ENCODE measurements around the gene HIP1.
"Not testable (repeated sequence)": the region's sequence is repeated elsewhere in the genome, so short reads cannot be mapped to it uniquely, and the experiment has no call there.

The HIP1 gene

DNA sequence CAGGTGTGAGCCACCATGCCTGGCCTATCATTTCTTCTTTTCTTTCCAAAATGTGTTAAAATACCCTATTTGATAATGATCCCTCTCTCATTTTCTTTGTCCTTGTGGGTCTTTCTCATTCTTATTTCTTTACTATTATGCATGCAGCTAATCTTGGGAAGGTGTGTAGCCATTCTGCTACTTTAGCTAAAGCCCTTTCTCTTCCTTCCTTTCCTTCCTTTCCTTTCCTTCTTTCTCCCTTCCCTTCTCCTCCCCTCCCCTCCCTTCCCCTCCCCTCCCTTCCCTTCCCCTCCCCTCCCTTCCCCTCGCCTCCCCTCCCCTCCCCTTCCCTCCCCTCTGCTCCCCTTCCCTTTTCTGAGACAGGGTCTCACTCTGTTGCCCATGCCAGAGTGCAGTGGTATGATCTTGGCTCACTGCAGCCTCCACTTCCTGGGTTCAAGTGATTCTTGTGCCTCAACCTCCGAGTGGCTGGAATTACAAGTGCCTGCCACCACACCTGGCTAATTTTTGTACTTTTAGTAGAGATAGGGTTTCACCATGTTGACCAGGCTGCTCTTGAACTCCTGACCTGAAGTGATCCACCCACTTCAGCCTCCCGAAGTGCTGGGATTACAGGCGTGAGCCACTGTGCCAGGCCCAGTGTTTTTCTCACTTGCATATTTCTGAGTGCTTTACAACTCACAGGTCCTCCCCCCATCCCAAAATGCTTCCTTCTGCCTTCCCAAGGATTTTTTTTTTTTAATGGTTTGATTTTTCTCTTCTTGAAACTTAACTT, 42.3 kb downstream of the HIP1 start:
- WGBS, 2 experiments = 83 to 85% methylated on average over 3 of the region's 4 CpGs
- H3K9me3 ChIP-seq (ENCODE audit: control insufficient read depth, low read length) = no peaks in the 10 kb centered on the region

DNA sequence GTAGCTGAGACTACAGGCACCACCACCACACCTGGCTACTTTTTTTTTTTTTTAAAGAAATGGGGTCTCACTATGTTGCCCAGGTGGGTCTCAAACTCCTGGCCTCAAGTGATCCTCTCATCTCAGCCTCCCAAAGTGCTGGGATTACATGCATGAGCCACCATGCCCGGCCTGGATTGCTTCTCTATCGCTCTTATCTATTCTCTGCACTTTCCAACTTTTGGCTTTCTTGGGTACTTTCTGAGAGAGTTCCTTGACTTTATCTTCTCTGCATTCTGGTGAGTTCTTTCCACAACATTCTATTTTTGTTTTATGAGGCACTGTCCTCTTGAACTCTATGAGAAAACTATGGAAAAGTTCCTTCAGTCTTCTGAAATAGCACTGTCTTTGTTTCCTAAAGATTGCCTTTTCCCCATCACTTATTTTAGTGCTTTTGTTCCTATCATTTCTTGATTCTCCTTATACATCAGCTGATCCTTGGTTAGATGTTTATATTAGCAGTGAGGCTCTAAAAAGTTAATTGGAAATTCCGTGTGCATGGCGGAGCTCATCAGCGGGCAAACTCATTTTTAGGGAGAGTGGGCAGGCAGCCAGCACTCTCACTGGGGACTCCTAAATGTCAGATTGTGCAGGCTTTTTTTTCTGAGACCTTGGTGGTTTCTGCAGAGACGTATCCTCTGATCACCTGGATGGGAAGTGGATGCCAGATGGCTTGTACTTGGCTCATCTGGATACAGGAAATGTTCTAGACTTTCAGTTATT, 43.9 kb downstream of the HIP1 start:
- H3K27me3 ChIP-seq (ENCODE audit: control insufficient read depth, insufficient read depth, low read length, poor library complexity, severe bottlenecking) = no peaks in the 10 kb centered on the region
- H3K36me3 ChIP-seq (ENCODE audit: control insufficient read depth, insufficient read depth, low read length) = no peaks in the 10 kb centered on the region
- WGBS, 2 experiments = 95 to 96% methylated on average over 6 of the region's 6 CpGs
- peaks cover 1% of the 10 kb centered on the region for H3K4me1 ChIP-seq (ENCODE audit: control insufficient read depth, insufficient read depth, low read length)
- H3K4me3 ChIP-seq (ENCODE audit: insufficient read depth, low read depth, low read length) = no peak overlapping the region
- no peak overlapping the region for H3K27ac ChIP-seq (ENCODE audit: insufficient read depth, low read depth, low read length, poor library complexity, severe bottlenecking)
- no peaks in the 10 kb centered on the region for H3K9me3 ChIP-seq (ENCODE audit: control insufficient read depth, low read length)

More for the DNA sequence above, 42.3 kb downstream of the HIP1 start:
- Histone ChIP-seq H3K4me3 (ENCODE audit: insufficient read depth, low read depth, low read length) (no peak overlapping the region), H3K4me1 (ENCODE audit: control insufficient read depth, insufficient read depth, low read length) (no peaks in the 10 kb centered on the region), H3K36me3 (ENCODE audit: control insufficient read depth, insufficient read depth, low read length) (no peaks in the 10 kb centered on the region), H3K27ac (ENCODE audit: insufficient read depth, low read depth, low read length, poor library complexity, severe bottlenecking) (no peak overlapping the region), H3K27me3 (ENCODE audit: control insufficient read depth, insufficient read depth, low read length, poor library complexity, severe bottlenecking) (no peaks in the 10 kb centered on the region)

DNA sequence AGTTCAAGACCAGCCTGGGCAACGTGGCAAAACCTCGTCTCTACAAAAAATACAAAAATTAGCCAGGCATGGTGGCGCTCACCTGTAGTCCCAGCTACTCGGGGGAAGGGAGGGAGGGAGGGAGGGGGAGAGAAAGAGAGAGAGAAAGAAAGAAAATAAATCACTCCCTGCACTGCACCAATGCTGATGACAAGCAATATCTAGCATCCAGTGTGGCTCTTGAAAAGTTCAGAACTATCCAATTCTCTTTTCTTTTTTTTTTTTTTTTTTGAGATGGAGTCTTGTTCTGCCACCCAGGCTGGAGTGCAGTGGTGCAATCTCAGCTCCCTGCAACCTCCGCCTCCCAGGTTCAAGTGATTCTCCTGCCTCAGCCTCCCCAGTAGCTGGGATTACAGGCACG, 45.1 kb downstream of the HIP1 start:
- not testable (repeated sequence) for H3K36me3 ChIP-seq (ENCODE audit: control insufficient read depth, insufficient read depth, low read length); H3K4me1 ChIP-seq (ENCODE audit: control insufficient read depth, insufficient read depth, low read length); H3K4me3 ChIP-seq (ENCODE audit: insufficient read depth, low read depth, low read length); H3K27me3 ChIP-seq (ENCODE audit: control insufficient read depth, insufficient read depth, low read length, poor library complexity, severe bottlenecking); H3K9me3 ChIP-seq (ENCODE audit: control insufficient read depth, low read length); H3K27ac ChIP-seq (ENCODE audit: insufficient read depth, low read depth, low read length, poor library complexity, severe bottlenecking)
- WGBS, 2 experiments = 89 to 91% methylated on average over 6 of the region's 6 CpGs

DNA sequence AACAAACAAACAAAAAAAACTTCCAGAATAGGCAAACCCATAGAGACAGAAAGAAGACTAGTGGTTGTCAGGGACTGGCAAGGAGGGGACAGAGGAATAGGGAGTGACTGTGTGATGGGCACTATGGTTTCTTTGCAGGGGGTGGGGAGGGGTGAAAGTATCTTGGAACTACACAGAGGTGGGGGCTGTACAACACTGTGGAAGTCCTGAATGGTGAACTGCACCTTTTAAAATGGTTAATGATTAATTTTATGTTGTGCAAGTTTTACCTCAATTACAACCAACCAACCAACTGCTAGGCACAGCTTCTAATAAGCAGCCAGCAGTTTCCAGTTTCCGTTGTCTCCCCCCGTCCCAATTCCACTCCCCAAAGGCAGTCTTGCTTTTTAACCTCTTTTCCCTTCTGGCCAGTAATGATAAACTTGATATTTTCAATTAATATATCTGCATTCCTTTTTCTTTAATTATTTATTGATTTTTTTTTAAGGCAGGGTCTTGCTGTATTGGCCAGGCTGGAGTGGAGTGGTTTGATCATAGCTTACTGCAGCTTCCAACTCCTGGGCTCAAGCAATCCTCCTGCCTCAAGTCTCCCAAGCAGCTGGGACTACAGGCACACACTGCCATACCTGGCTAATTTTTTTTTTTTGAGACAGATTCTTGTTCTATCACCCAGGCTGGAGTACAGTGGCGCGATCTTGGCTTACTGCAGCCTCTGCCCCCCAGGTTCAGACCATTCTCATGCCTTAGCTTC, 46.8 kb downstream of the HIP1 start:
- Histone ChIP-seq H3K9me3 (ENCODE audit: control insufficient read depth, low read length) (no peaks in the 10 kb centered on the region), H3K4me3 (ENCODE audit: insufficient read depth, low read depth, low read length) (no peak overlapping the region), H3K4me1 (ENCODE audit: control insufficient read depth, insufficient read depth, low read length) (peaks cover 4% of the 10 kb centered on the region), H3K27me3 (ENCODE audit: control insufficient read depth, insufficient read depth, low read length, poor library complexity, severe bottlenecking) (no peaks in the 10 kb centered on the region), H3K27ac (ENCODE audit: insufficient read depth, low read depth, low read length, poor library complexity, severe bottlenecking) (no peak overlapping the region), H3K36me3 (ENCODE audit: control insufficient read depth, insufficient read depth, low read length) (no peaks in the 10 kb centered on the region)
- 90 to 94% methylated on average over 4 of the region's 4 CpGs for WGBS, 2 experiments

DNA sequence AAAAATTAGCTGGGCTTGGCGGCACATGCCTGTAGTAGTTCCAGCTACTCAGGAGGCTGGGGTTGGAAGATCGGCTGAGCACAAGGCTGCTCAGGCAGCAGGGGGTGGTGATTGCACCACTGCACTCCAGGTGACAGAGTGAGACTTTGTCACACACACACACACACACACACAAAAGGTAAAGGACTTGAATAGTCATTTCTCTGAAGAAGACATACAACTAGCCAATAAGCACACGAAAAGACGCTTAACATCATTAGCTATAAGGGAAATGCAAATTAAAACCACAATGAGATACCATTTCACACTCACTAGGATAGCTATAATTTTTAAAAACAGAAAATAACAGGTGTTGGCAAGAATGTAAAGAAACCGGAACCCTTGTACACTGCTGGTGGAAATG, 48.6 kb downstream of the HIP1 start:
- WGBS, 2 experiments = 77 to 90% methylated on average over 5 of the region's 5 CpGs
- Histone ChIP-seq H3K36me3 (ENCODE audit: control insufficient read depth, insufficient read depth, low read length) (no peaks in the 10 kb centered on the region), H3K9me3 (ENCODE audit: control insufficient read depth, low read length) (no peaks in the 10 kb centered on the region), H3K4me3 (ENCODE audit: insufficient read depth, low read depth, low read length) (no peak overlapping the region), H3K27ac (ENCODE audit: insufficient read depth, low read depth, low read length, poor library complexity, severe bottlenecking) (no peak overlapping the region), H3K4me1 (ENCODE audit: control insufficient read depth, insufficient read depth, low read length) (peaks cover 4% of the 10 kb centered on the region), H3K27me3 (ENCODE audit: control insufficient read depth, insufficient read depth, low read length, poor library complexity, severe bottlenecking) (no peaks in the 10 kb centered on the region)

DNA sequence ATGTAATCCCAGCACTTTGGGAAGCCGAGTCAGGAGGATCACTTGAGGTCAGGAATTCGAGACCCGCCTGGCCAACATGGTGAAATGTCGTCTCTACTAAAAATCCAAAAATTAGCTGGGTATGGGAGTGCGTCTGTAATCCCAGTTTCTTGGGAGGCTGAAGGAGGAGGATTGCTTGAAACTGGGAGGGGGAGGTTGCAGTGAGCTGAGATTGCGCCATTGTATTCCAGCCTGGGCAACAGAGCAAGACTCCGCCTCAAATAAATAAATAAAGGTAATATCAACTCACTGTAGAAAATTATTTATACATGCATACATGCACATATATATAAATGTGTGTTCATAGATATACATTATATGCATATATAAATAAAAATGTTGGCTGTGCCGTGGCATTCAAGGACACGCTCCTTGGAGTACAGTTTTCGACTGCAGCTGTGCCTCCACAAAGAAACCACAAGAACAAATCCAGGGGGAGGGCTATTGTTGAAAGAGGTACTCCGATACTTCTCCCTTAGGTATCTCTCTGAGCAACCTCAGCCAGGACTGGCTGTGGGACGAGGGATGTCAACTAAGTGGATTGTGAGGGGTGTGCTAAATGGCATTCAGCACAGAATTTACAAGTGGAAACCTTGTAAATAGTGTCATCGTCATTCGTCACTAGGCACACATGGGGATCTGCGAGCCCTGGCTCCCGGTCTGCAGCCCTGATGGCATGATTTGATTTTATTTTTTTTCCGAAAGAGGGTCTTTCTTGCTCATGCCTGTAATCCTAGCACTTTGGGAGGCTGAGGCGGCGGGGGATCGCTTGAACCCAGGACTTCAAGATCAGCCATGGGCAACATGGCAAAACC, 49.3 kb downstream of the HIP1 start:
- H3K27ac ChIP-seq (ENCODE audit: insufficient read depth, low read depth, low read length, poor library complexity, severe bottlenecking) = no peak overlapping the region
- H3K36me3 ChIP-seq (ENCODE audit: control insufficient read depth, insufficient read depth, low read length) = no peaks in the 10 kb centered on the region
- H3K9me3 ChIP-seq (ENCODE audit: control insufficient read depth, low read length) = no peaks in the 10 kb centered on the region
- H3K27me3 ChIP-seq (ENCODE audit: control insufficient read depth, insufficient read depth, low read length, poor library complexity, severe bottlenecking) = no peaks in the 10 kb centered on the region
- 86 to 91% methylated on average over 17 to 19 of the region's 20 CpGs for WGBS, 2 experiments
- H3K4me3 ChIP-seq (ENCODE audit: insufficient read depth, low read depth, low read length) = no peak overlapping the region
- peaks cover 4% of the 10 kb centered on the region for H3K4me1 ChIP-seq (ENCODE audit: control insufficient read depth, insufficient read depth, low read length)

DNA sequence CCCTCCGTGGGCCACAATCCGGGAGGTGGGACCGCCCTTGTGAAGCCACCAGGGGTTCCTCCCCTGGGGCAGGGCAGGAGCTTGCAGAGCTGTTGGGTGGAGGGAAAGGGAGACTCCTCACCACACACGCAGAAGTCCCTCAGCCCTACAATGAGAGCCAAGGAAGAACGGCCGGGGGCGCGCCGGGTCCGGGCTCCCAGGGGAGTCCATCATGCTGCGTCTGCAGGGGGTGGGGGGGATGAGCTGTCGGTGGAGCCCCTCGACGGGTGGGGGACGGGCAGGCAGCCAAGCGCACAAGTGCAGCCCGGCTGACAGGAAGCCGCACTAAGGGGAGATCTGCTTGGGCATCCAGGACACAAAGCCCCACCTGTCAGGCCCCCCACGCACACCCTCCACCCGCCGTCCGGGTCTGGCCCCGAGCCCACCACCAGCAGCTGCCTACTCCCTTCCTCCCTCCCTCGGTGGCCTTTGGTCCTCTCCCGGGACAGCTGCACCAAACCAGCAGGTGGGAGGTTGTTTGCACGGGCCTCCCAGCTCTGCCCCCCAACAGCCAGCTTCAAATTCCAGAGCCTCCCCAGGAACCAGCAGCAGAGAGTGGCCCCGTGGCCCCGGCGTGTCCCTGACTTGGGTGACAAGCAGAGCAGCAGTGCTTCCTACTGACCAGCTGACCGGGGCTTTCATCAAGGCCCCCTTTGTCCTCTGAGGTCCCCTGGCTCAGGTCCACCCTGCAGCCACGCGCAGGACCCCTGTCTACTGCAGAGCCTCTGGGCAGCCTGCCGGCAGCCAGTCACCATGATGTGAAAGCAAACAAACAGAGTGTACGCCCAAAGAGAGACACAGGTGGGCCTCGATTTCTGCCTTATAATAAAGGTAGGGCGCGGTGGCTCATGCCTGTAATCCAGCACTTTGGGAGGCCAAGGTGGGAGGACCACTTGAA, 50.3 kb downstream of the HIP1 start:
- Histone ChIP-seq H3K9me3 (ENCODE audit: control insufficient read depth, low read length) (no peaks in the 10 kb centered on the region), H3K27me3 (ENCODE audit: control insufficient read depth, insufficient read depth, low read length, poor library complexity, severe bottlenecking) (no peaks in the 10 kb centered on the region), H3K27ac (ENCODE audit: insufficient read depth, low read depth, low read length, poor library complexity, severe bottlenecking) (no peak overlapping the region), H3K36me3 (ENCODE audit: control insufficient read depth, insufficient read depth, low read length) (no peaks in the 10 kb centered on the region), H3K4me3 (ENCODE audit: insufficient read depth, low read depth, low read length) (no peak overlapping the region), H3K4me1 (ENCODE audit: control insufficient read depth, insufficient read depth, low read length) (peaks cover 4% of the 10 kb centered on the region)
- WGBS, 2 experiments = 83 to 85% methylated on average over 37 of the region's 37 CpGs

DNA sequence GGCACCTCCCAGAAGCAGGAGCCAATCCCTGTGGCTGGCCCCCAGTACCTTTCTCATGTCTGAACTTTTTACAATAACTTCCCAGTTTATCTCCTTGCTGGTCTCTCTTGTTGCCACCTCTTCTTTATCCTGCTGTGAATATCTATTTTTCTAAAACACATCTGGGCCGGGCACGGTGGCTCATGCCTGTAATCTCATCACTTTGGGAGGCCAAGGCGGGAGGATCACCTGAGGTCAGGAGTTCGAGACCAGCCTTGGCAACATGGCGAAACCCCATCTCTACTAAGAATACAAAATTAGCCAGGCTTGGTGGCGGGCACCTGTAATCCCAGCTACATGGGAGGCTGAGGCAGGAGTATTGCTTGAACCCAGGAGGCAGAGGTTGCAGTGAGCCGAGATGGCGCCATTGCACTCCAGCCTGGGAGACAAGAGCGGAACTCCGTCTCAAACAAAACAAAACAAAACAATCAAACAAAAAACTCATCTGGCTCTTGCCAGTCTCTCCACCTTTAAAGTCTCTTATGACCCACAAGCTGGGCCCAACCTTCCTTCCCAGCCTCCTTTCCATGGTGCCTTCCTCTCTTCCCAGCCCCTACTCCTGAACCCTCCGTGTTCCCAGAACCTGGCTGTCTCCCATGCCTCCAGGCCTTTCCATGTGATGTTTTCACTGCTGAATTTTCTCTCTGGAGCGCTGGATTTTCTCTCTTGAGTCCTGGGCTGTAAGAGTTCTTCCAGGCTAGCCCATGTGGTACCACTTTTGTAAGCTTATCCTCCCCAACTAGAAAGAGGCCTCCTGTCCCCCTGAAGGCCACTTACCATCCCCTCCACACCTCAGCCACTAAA, 51.3 kb downstream of the HIP1 start:
- 89 to 92% methylated on average over 12 of the region's 12 CpGs for WGBS, 2 experiments
- H3K36me3 ChIP-seq (ENCODE audit: control insufficient read depth, insufficient read depth, low read length) = no peaks in the 10 kb centered on the region
- H3K27ac ChIP-seq (ENCODE audit: insufficient read depth, low read depth, low read length, poor library complexity, severe bottlenecking) = no peak overlapping the region
- H3K27me3 ChIP-seq (ENCODE audit: control insufficient read depth, insufficient read depth, low read length, poor library complexity, severe bottlenecking) = no peaks in the 10 kb centered on the region
- H3K4me1 ChIP-seq (ENCODE audit: control insufficient read depth, insufficient read depth, low read length) = peaks cover 4% of the 10 kb centered on the region
- H3K4me3 ChIP-seq (ENCODE audit: insufficient read depth, low read depth, low read length) = no peak overlapping the region
- no peaks in the 10 kb centered on the region for H3K9me3 ChIP-seq (ENCODE audit: control insufficient read depth, low read length)

Measured in ectodermal cell (in vitro differentiated cells).